Measurements from ENCODE around the gene CHCHD3.

The CHCHD3 gene

DNA sequence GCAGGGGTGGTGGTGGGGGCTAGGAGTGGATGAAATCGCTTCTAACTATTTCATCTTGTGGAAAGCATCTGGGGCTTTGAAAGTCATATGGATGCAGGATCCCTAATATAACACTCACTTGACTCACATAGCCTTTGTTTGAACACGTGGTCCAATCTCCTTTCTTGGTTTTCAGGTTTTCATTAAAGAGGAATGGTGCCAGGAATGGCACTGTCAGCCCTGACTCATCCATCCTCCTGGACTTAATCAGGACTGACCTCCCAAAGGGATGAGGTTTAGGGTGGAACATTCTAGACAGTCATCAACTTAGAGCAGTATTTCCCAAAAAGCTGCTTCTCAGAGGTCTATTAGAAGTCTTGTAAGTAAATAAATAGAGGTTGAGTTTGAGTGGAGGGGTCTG is 343.6 kb downstream of the CHCHD3 start:
- Histone ChIP-seq H3K4me3 (ENCODE audit: low read length in 2 of 2) (no peak overlapping the region), H3K27me3 (ENCODE audit: control insufficient read depth in 2 of 2, insufficient read depth in 2 of 2, low read length in 2 of 2) (peaks cover 0 to 2% of the 10 kb centered on the region in 2 donors), H3K9me3 (ENCODE audit: control insufficient read depth in 2 of 2, low read length in 2 of 2) (no peaks in the 10 kb centered on the region), H3K4me1 (ENCODE audit: control insufficient read depth in 2 of 2, insufficient read depth in 2 of 2, low read length in 2 of 2) (no peaks in the 10 kb centered on the region), H3K27ac (ENCODE audit: low read depth in 2 of 2, low read length in 2 of 2) (no peak overlapping the region), H3K9ac (ENCODE audit: low read depth in 1 of 2, low read length in 2 of 2) (no peak overlapping the region), H3K36me3 (ENCODE audit: control insufficient read depth in 2 of 2, insufficient read depth in 2 of 2, low read length in 2 of 2) (no peaks in the 10 kb centered on the region)

DNA sequence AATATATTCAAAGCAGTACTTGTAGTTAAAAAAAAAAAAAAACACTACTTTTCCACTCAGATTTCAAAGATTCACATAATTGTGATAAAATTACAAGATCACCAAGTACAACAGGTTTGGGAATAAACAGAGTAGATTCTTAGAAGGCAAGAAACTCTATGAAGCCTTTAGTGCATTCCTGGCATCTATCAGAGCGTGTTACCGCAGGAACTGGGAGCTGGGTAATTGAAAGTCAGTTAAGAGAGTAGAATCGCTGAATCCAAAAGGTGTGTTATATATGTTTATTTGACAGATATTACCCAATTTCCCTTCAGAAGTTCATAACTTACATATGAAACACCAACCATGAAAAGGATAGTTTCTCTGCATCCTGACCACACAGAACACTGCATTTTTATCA is 346.4 kb downstream of the CHCHD3 start:
- H3K9ac ChIP-seq (ENCODE audit: low read depth in 1 of 2, low read length in 2 of 2) = no peak overlapping the region
- H3K4me3 ChIP-seq (ENCODE audit: low read length in 2 of 2) = no peak overlapping the region
- no peaks in the 10 kb centered on the region for H3K4me1 ChIP-seq (ENCODE audit: control insufficient read depth in 2 of 2, insufficient read depth in 2 of 2, low read length in 2 of 2)
- H3K27ac ChIP-seq (ENCODE audit: low read depth in 2 of 2, low read length in 2 of 2) = no peak overlapping the region
- H3K27me3 ChIP-seq (ENCODE audit: control insufficient read depth in 2 of 2, insufficient read depth in 2 of 2, low read length in 2 of 2) = no peaks in the 10 kb centered on the region
- no peaks in the 10 kb centered on the region for H3K9me3 ChIP-seq (ENCODE audit: control insufficient read depth in 2 of 2, low read length in 2 of 2)
- no peaks in the 10 kb centered on the region for H3K36me3 ChIP-seq (ENCODE audit: control insufficient read depth in 2 of 2, insufficient read depth in 2 of 2, low read length in 2 of 2)

Measured in mucosa of rectum (tissue), 2 donors.